ENCODE measurements around the gene COL4A2.

DNA sequence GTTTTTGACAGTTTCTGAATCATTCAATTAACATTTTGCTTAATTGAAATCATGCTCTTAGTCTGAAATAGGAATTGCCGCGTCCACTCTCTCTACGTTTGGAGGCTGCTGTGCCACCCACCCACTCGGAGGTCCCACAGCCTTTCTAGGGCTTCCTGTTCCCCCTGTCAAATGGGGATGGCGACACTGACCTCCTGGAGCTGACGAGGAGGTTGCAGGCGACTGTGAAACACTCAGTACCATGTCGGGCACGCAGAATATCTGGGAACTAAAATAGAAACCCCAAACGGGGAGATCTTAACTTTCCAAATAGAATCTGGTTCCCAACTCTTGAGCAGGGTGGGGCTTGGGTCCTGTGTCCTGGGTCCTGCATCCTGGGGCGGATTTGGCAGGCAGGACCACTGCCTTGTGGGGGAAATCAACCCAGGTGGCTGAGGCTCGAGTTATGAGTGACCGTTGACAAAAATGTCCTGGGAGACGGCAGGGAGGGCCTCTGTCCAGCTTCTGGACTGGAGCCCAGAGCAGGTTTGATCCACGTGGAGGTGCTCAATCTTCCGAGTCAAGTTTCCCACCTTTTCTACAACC is 129.8 kb downstream of the COL4A2 start:
- TF ChIP-seq, protein P1, sequence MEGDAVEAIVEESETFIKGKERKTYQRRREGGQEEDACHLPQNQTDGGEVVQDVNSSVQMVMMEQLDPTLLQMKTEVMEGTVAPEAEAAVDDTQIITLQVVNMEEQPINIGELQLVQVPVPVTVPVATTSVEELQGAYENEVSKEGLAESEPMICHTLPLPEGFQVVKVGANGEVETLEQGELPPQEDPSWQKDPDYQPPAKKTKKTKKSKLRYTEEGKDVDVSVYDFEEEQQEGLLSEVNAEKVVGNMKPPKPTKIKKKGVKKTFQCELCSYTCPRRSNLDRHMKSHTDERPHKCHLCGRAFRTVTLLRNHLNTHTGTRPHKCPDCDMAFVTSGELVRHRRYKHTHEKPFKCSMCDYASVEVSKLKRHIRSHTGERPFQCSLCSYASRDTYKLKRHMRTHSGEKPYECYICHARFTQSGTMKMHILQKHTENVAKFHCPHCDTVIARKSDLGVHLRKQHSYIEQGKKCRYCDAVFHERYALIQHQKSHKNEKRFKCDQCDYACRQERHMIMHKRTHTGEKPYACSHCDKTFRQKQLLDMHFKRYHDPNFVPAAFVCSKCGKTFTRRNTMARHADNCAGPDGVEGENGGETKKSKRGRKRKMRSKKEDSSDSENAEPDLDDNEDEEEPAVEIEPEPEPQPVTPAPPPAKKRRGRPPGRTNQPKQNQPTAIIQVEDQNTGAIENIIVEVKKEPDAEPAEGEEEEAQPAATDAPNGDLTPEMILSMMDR (IDR thresholded peaks at IDR 0.05; ENCODE audit: low read length), result no peak
- no peak for TF ChIP-seq EZH2 (IDR thresholded peaks at IDR 0.05; ENCODE audit: borderline replicate concordance, low read length)
